Erythroblast (primary cell): ENCODE results near the gene PTCH2.

Experiments used
- GATA1 ChIP-seq: IDR thresholded peaks from 2 replicates; pipeline ENCODE4 v1.6.1; 2011; ENCODE audit warnings: low read depth, mild to moderate bottlenecking, control low read depth, low read length, moderate library complexity
- POLR2A ChIP-seq: IDR thresholded peaks from 2 replicates; pipeline ENCODE4 v1.6.1; 2011; ENCODE audit warnings: mild to moderate bottlenecking, low read length

GRCh38 chr1:44808938-44809917 lies 33.8 kb downstream of the PTCH2 start:
- TF ChIP-seq POLR2A (peak; percentile 70), GATA1 (no peak)
